Kidney capillary endothelial cell (primary cell): Measurements from ENCODE around the gene CD101.
"Not testable (repeated sequence)": the region's sequence is repeated elsewhere in the genome, so short reads cannot be mapped to it uniquely, and the experiment has no call there.

ENCODE experiments used
- DNase-seq: peaks from one replicate; pipeline ENCODE4 v3.0.0-alpha.2; 2018; ENCODE audit warnings: low spot score

Gene CD101, protein sequence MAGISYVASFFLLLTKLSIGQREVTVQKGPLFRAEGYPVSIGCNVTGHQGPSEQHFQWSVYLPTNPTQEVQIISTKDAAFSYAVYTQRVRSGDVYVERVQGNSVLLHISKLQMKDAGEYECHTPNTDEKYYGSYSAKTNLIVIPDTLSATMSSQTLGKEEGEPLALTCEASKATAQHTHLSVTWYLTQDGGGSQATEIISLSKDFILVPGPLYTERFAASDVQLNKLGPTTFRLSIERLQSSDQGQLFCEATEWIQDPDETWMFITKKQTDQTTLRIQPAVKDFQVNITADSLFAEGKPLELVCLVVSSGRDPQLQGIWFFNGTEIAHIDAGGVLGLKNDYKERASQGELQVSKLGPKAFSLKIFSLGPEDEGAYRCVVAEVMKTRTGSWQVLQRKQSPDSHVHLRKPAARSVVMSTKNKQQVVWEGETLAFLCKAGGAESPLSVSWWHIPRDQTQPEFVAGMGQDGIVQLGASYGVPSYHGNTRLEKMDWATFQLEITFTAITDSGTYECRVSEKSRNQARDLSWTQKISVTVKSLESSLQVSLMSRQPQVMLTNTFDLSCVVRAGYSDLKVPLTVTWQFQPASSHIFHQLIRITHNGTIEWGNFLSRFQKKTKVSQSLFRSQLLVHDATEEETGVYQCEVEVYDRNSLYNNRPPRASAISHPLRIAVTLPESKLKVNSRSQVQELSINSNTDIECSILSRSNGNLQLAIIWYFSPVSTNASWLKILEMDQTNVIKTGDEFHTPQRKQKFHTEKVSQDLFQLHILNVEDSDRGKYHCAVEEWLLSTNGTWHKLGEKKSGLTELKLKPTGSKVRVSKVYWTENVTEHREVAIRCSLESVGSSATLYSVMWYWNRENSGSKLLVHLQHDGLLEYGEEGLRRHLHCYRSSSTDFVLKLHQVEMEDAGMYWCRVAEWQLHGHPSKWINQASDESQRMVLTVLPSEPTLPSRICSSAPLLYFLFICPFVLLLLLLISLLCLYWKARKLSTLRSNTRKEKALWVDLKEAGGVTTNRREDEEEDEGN

DNA sequence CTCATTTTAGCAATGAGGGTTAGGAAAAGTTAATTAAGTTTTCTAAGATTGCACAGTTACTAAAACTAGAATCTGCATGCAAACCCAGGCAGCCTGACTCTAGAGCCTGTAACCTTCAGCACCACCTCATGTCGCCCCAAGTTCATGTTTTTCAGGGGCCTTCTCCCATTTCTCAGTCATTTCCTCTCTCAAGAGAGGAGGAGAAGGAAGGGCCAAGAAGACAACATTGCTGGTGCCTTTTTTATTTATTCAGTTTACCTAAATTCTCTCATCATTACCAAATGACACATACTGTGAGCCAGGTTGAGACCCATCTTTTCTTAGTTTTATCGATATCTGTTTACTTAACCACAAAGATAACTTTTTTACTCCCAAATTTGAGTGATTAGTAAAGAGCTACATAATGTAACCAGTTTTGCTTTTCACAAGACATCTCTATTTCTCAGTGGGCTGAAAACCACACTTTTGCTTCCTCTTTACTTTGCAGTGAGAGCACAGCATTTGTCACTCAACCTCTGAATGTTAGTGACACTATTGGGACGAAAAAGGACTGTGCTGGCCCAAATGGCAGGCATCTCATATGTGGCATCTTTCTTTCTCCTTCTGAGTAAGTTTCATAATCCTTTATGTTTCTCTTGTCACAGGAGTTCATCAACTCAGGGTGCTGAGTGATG lies at the start of gene CD101:
Gene CD101 (plus strand): TSS at position 507 of the 674 bp plus-strand sequence. CDS start 58 bp downstream, at position 565.
- no peak for DNase-seq

DNA sequence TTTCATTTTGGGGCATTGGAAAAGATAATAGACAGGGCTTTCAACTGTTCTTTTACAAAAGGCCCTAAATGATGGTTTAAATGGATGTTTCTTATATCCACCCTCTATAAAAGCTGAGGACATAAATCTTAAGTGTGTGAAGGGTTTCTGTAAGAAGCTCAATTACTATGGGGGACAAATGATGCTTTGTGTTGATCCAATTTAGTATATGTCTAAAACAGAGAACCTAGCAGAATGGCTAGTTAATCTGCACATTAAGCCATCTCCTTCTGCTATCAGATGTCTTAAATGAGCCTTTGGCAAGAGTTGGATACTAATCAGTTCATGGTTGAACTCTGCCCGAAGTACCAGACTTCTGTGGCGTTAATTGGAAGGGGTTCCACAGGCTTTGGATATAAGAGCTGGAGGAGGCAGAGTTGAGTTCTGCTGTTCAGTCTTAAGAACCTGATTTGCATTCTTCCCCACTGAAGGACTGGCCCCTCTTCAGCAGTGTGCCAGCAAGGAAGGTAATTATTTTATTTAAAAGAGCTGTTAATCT lies 48.8 kb upstream of the CD101 start:
- DNase-seq: no peak

DNA sequence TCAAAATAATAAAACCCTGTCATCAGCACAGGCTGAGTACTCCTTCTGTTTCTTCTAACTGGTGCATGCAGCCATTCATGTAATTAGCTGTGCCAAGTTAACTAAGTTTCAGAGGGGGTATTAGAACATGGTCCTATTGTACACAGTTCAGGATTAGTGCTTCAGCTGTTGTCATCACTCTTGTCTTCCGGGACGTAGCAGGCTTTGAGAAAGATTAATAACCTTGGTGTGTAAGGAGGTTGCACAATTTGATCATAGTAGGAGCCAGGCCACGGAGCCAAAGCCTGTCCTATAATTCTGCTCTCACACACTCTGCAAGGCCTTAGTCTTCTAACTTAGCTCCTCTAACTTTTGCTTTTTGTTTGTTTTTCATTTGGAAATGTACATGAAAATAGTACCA lies 47.1 kb upstream of the CD101 start:
- DNase-seq: no peak

DNA sequence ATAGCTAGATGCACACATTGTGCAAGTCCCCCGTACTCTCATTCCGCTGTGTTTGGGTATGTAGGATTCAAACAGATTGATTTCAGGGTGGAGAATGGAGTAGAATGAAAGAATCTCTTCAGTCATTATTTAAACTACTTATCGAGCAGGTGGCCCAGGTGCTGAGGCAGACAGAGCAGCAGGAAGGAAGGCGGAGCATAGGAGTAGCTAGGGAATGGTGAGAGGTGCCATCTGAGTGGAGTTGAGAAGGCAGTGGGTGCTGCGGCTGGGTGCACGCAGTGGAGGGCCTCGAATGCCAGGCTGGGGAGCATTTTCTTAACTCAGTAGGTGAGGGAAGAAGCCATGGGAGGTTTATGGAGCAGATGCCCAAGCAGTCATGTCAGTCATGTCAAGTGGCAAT lies 45.2 kb upstream of the CD101 start:
- DNase-seq: no peak

DNA sequence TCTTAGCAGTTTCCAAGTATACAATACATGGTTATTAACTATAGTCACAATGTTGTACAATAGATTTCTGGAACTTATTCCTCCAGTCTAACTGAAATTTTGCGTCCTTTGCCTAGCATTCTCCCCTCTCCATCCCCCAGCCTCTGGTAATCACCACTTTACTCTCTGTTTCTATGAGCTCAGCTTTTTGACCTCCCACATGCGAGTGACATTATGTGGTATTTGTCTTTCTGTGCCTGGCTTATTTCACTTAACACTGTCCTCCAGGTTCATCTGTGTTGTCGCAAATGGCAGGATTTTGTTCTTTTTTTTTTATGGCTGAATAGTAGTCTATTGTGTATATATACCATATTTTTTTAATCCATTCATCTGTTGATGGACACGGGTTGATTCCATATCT lies 43.9 kb upstream of the CD101 start:
- DNase-seq: no peak

DNA sequence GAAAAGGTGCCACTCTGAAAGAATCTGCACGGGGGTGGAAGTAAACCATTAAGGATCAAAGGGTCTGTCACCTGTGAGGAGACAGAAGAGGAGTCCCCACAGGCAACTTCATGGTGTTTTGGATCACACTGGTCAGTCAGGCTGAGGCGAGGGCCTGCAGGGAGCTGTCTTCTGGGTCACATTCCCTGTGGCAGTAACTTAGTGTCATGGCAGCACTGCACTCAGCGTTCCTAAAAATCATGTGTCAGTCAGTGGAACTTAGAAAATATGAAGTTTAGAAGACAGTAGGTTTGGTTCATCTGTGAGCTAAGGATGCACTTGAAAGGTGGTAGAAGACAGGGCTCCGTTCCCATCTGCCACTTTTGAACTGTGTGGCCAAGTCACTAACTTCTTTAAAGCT lies 43.5 kb upstream of the CD101 start:
- DNase-seq: no peak

DNA sequence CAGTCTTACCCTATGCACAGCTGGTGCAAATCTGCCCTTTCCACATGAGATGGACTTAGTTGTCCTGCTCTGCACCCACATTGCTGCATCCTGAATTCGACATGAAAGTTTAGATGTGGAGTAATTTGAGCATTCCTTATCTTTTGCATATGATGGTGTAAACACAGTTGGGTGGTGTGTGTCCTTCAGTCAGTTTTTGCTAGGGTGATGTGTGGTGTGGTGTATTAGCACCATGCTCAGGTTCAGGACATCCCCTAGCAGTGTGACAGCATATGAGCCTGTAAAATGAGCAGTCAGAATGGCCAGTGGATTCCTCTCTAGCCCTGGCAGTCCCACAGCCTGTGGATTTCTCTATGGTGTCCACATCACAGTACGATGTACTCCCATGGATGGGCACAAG lies 42.6 kb upstream of the CD101 start:
- no peak for DNase-seq

DNA sequence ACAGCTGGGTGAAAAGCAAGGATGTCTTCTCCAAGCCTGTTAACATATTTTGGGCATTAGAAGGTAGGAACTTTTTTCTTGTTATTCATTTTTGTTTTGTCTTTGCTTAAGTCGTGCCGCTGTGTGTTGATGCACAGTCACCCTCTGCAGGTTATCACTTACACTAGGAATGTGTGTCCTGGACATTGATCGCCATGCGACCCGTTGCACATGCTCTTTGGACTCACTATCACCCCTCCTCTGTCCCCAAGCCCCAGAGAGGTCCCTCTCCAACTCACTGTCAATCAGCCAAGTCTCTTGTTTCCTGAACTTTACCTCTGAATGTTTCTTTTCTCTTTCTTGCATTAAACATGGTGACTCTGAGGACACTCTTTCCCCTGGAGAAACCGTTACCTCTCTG lies 40.0 kb upstream of the CD101 start:
- no peak for DNase-seq

DNA sequence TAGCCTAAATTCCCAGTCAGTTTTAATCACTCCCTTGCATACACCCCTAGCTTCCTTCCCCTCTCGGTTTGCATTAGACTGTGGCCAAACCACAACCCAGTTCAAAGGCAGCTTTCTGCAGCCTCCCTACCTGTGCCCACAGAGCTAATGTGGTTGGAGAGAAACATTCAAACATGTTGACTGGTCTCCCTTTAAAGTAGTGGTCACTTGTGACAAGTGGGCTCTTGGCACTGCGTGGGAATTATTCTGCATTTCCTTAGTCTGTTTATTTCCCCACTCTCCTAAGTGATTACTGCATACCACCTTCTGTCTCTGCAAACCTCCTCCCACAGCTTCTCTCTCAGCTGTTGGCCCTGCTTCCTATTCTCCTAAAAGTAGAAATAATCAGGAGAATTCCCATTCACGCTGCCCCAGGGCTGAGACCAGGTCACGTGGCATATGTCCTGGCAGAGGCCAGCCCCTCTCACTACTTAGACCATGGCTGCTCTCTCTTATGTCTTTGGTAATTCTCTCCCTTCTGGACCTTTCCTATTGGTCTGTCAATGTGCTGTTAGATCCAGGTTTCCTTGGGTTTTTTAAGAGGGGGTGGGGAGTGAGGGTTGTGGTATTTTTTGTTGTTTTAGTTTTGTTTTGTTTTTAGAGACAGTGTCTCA lies 38.4 kb upstream of the CD101 start:
- DNase-seq: no peak

DNA sequence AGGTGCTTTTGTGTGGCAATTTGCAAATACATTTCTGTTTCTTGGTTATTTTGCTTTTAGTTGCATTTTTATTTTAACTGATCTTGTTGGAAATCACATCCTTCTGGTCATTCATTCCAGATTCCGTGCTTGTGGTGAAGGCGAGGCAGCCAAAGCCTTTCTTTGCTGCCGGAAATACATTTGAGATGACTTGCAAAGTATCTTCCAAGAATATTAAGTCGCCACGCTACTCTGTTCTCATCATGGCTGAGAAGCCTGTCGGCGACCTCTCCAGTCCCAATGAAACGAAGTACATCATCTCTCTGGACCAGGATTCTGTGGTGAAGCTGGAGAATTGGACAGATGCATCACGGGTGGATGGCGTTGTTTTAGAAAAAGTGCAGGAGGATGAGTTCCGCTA lies 34.8 kb upstream of the CD101 start:
- DNase-seq: no peak

DNA sequence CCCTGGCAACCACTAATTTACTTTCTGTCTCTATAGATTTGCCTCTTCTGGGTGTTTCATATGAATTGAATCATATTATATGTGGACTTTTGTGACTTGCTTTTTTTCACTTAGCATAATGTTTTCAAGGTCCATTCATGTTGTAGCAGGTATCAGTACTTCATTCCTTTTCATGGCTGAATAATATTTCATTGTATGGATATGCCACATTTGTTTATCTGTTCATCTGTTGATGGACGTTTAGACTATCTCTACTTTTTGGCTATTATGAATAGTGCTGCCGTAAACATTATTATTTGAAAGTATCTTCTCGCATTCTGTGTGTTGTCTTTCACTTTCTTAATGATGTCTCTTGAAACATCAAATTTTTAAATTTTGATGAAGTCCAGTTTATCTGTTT lies 32.8 kb upstream of the CD101 start:
- DNase-seq: no peak

DNA sequence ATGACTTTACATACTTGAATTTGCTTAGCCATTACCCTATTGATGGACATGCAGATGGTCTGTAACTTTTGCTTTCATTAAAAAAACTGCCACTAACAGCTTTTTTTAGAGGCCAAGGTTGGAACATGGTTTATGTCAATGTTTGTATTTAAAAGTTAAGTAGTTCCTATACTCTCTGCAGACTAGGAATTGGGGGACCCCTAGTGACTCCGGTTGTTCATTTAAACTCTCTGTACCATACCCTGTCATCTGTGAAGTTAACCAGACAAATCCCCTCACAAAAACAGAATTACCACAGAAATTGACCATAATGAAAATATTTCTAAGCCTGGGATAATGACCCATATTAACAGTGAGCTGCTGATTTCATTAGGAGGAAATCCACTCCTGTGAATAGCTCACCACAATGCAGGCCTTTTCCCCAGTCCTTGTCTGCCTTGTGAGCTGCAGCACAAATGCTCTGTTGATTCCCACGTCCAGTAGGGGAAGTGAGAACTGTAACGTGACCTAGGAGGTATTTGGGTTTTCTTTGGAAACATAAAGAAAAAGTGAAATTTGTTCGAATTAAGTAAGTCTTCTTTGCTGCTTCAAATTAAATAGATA lies 30.2 kb upstream of the CD101 start:
- no peak for DNase-seq

DNA sequence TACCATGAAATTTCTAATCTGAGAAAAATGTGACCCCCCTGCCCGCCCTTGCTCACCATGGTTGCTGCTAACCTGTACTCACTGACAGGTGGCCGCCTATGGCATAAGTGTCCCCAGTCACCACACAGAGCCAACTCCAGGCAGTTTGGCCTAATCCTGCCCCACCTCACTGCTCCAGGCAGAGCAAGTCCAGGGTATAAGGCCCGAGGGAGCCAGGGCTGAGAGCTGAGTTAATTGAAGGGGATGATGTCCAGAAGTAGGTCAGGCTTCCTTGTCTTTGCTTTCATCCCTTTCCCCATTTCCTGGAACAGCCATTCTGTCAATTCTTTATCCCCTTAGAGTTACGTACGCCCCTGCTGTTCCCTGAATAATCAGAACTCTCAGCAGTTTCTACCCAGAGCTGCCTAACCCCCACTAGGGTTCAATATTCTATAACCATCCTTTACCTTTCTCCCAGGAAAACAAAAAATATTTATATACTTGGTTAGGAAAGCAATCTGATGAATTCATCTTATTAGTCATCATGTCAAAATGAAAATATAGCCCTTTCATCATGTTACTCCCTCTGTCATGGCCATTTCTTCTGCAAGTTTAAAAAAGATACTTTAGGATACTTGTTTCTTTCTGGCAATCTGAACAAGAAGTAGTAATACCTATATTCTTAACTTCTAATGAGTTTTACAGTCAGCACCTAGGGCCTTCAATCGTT lies 29.4 kb upstream of the CD101 start:
- no peak for DNase-seq

DNA sequence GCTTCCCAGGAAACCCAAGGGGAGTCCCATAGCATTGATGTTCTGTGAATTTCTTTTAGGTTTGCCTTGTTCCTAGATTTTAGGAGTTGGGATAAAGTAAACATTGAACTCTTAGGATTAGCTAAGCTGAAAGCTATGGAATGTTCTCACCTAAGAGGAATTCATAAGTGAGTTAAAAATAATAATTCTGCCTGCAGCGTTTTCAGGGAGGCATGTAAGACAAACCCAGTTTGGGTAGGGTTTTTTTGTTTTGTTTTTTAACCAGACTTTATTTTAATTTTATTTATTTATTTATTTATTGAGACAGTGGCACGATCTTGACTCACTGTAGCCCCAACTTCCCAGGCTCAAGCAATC lies 28.9 kb upstream of the CD101 start:
- no peak for DNase-seq

DNA sequence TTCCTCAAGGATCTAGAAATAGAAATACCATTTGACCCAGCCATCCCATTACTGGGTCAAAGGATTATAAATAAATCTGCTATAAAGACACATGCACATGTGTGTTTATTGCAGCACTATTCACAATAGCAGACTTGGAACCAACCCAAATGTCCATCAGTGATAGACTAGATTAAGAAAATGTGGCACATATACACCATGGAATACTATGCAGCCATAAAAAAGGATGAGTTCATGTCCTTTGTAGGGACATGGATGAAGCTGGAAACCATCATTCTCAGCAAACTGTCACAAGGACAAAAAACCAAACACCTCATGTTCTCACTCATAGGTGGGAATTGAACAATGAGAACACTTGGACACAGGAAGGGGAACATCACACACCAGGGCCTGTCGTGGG lies 21.3 kb upstream of the CD101 start:
- not testable (repeated sequence) for DNase-seq

DNA sequence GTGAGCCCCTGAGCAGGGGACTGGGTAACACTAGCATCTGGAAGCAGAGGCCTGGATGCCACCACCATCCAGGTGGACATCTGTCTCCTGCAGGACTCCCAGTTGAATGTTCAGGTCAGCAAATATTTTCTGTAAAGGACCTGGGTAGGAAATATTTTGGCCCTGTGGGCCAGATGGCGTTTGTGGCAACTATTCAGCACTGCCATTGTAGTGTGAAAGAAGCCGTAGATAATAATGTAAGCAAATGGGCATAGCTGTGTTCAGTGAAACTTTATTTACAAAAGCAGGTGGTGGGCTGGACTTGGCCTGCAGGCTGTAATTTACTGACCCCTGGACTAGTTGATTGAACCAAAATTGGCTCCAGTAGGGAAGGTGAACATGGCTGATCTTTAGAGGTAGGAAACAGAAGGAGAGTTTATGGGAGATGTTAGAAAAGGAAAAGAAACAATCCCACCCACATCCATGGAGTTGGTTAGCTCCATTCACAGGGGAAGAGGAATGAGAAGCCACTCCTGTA lies 20.0 kb upstream of the CD101 start:
- no peak for DNase-seq

DNA sequence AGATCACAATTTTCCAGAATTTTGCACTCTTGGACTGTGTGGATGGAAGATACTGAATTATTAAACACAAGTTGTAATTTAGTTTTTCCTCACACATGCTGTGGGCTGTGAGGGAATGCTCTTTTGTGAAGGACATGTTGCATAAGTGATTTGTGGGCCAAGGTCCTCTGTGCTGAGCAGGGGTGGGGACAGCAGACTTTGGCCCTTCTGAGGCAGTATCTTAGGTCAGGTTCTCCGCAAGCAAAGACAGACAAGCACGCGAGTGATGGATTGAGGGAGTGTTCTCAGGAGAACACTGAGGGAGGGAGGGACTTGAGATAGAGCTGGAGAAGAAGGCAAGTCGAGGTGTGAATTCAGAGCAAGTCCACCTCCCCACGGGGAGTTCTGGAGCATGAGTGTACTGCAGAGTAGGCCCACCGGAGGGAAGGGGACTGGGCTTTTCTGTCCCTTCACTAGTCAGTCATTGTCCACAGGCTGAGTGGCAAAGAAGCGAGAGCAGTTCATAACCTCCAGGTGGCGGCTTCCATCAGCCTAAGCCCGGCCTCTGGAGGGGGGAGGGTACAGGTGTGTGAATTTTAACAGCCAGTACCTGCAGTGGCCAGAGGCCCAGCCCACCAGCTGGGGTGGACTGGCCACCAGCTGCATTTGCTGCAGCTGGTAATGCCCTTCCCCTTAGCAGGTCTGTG lies 19.1 kb upstream of the CD101 start:
- no peak for DNase-seq

DNA sequence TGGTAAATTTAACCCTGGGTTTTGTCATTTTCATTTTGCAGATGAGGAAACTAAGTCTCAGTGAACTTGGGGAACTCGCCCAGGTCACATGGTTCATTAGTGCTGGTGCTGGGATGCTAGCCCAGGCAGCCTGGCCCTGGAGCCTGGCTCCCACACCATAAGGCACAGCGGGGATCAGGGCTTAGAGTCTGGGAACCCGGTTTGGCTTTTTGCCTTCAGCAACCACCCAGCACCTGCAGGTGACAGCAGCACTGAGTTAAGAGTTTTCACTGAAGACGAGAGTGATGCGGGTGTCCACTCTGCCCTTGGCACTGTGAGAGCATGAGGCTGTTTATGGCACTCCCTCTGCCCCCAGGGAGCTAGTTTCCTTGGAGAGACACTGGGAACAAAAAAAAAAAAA lies 18.4 kb upstream of the CD101 start:
- DNase-seq: no peak

DNA sequence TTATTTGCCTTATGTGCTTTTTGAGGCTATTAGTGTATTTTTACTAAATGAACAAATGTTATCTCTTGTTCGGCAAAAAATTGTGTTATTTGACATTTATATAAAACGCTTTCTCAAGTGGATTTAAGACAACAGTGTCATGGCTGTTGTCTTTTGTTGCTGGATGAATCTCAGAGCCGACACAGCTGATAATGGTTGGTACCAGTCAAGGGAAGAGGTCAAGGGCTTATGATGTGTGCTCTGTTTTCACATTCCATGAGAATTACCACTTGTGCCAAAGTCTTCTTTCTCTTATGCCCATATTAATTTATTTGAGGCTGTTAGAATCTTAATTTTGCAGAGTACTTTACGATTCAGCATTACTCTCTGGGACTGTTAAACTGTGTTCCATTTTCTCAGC lies 17.9 kb upstream of the CD101 start:
- no peak for DNase-seq
